Activated naive CD8-positive, alpha-beta T cell treated with anti-CD3 and anti-CD28 coated beads, Interleukin-2, amount 10 ng/mL, durations not matched to agents 7 days and 5 days (primary cell): ENCODE results near the gene FYB1. TPM values are rescaled to one million over a fixed set of nuclear protein-coding genes. Genes with fewer than 3 reads are reported as not detected.

Experiments
- ATAC-seq: fragments of 150-1000 bp; cut with Tn5 transposase; one replicate; pipeline ENCODE4 v1.10.0; 2021; ENCODE audit warnings: low read depth, moderate library complexity
- POLR2A ChIA-PET: fragments of 350-600 bp; sonication (Branson Sonifier 250); formaldehyde crosslinking; loops from one replicate; lab custom pipeline; 2021; ENCODE audit warnings: antibody characterized with exemption; lab: Charles Lee
- DNase-seq: peaks from one replicate; pipeline ENCODE4 v3.0.0; 2021
- H3K27ac Mint-ChIP-seq: one replicate; pipeline ENCODE4 v1.8.0; 2022; ENCODE audit warnings: mild to moderate bottlenecking, mixed read lengths
- H3K27me3 Mint-ChIP-seq: one replicate; pipeline ENCODE4 v1.8.0; 2022; ENCODE audit warnings: mild to moderate bottlenecking, moderate library complexity, mixed read lengths
- H3K36me3 Mint-ChIP-seq: one replicate; pipeline ENCODE4 v1.8.0; 2021; ENCODE audit warnings: mild to moderate bottlenecking, mixed read lengths
- H3K4me1 Mint-ChIP-seq: one replicate; pipeline ENCODE4 v1.8.0; 2021; ENCODE audit warnings: mixed read lengths
- H3K4me3 Mint-ChIP-seq: one replicate; pipeline ENCODE4 v1.8.0; 2022; ENCODE audit warnings: mild to moderate bottlenecking, moderate library complexity, mixed read lengths
- H3K9me3 Mint-ChIP-seq: one replicate; pipeline ENCODE4 v1.8.0; 2021; ENCODE audit warnings: mixed read lengths
- total RNA-seq, 2 experiments: library from RNA; stranded (reverse); gene quantifications; one replicate each; pipeline ENCODE4 v1.2.3, GENCODE V29; 2021

Gene FYB1, protein sequence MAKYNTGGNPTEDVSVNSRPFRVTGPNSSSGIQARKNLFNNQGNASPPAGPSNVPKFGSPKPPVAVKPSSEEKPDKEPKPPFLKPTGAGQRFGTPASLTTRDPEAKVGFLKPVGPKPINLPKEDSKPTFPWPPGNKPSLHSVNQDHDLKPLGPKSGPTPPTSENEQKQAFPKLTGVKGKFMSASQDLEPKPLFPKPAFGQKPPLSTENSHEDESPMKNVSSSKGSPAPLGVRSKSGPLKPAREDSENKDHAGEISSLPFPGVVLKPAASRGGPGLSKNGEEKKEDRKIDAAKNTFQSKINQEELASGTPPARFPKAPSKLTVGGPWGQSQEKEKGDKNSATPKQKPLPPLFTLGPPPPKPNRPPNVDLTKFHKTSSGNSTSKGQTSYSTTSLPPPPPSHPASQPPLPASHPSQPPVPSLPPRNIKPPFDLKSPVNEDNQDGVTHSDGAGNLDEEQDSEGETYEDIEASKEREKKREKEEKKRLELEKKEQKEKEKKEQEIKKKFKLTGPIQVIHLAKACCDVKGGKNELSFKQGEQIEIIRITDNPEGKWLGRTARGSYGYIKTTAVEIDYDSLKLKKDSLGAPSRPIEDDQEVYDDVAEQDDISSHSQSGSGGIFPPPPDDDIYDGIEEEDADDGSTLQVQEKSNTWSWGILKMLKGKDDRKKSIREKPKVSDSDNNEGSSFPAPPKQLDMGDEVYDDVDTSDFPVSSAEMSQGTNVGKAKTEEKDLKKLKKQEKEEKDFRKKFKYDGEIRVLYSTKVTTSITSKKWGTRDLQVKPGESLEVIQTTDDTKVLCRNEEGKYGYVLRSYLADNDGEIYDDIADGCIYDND
- total RNA-seq = 100 to 1,000 TPM; 355 to 358 TPM

DNA sequence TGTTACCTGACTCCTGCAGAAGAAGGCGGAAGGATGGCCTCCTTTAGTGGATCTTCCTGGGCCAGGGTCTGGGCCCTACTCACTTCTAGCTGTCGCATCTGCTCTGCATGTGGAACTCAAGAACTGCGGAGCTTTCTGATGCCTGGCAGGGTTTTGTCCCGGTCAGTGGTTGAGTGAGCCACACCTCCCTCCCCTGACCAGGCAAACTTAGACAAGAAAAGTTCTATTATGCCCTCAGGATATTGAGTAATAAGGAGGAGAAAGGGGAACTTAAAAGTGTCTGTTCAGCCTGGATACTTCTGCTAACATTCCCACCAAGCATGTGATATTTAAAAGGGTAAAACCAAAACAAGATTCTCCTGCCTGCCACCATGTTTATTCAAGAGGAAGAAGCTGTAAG, at the start of gene FYB1:
Gene FYB1 (minus strand): TSS at position 127 of the 400 bp plus-strand sequence. CDS start 16,603 bp downstream, outside the sequence.
- ATAC-seq (no peak), DNase-seq (no peak)
- no peak within 1 kb of the TSS for H3K4me3 Mint-ChIP-seq
- POLR2A ChIA-PET = interaction anchor here (4.1 kb wide), 1 partner anchor 63 kb away, joined by 23 read pairs; no protein-coding TSS in a partner anchor
- no peaks in the 10 kb centered on the region for H3K27me3 Mint-ChIP-seq
- no peak within 1 kb of the TSS for H3K27ac Mint-ChIP-seq
- H3K9me3 Mint-ChIP-seq = no peaks in the 10 kb centered on the region
- H3K36me3 Mint-ChIP-seq = peaks cover 1% of the 10 kb centered on the region
- H3K4me1 Mint-ChIP-seq = peaks cover 32% of the 10 kb centered on the region

DNA sequence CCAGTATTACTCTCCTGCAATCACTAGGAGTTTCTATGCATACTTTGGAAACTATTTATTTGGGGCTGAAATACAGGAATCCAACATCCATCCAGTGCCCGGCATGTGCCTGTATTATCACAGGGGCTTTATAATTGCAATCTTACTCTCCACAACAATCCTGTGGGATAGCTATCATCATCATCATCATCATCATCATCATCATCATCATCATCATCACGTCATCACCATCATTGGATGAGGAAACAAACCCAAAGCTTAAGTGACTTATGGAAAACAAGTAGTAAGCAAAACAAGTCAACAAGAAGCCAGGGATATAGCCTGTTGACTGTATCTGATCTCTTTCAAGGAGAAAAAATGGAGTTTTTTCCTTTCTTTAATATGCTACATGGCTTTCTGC, 47.8 kb upstream of the FYB1 start:
- H3K4me1 Mint-ChIP-seq = peaks cover 24% of the 10 kb centered on the region
- no peaks in the 10 kb centered on the region for H3K27me3 Mint-ChIP-seq
- DNase-seq = no peak
- no peak for ATAC-seq
- H3K36me3 Mint-ChIP-seq = no peaks in the 10 kb centered on the region
- POLR2A ChIA-PET = no interaction called here
- H3K9me3 Mint-ChIP-seq = no peaks in the 10 kb centered on the region
- H3K4me3 Mint-ChIP-seq = no peak overlapping the region
- H3K27ac Mint-ChIP-seq = no peak overlapping the region

DNA sequence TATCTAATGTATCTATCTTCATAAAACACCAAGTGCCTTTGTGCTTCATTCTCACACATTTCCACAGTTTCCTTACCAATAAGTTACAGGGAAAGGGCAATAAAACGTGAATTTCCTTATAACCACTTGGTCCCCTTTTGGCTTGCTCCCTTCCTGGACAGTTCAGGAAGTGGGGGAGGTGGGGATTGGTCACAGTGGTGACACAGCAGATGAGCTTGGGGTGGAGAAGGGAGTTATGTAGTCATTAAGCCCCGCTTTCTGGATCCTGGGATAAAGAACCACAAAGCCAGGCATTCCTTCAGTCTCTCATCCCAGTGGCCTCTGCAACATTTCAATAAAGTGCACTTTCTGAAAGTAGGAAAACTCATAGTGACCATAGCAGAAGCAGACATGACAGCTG, 47.1 kb upstream of the FYB1 start:
- H3K27ac Mint-ChIP-seq = no peak overlapping the region

DNA sequence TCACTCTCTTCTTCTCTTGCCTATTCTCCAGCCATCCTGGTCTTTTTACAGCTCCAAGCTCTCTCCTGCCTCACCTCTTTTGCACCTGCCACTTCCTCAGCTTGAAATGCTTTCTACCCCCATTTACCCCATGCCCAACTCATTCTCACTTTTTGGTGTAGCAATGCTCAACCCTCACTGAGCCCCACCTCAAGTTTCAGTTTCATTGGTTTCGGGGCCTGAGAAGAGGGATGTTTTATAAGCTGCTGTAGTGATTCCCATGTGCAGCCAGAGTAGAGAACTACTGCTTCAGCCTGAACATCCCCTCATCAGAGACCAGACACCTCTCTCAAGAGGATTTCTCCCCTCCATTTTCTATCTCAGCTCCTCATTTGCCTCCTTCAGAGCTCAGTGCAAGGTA, 45.2 kb upstream of the FYB1 start:
- ATAC-seq (peak; percentile 85), DNase-seq (no peak)
- Mint-ChIP-seq H3K27ac (peak overlapping the region; percentile 67), H3K27me3 (no peaks in the 10 kb centered on the region), H3K4me1 (peaks cover 18% of the 10 kb centered on the region), H3K4me3 (peak overlapping the region; percentile 28), H3K36me3 (peaks cover 1% of the 10 kb centered on the region), H3K9me3 (no peaks in the 10 kb centered on the region)
- POLR2A ChIA-PET = interaction anchor here (1.1 to 1.5 kb wide), 2 partner anchors 8 to 48 kb away, joined by 4 to 5 read pairs; no protein-coding TSS in a partner anchor

More for the DNA sequence above, 47.1 kb upstream of the FYB1 start:
- H3K27me3 Mint-ChIP-seq = no peaks in the 10 kb centered on the region
- no peak for ATAC-seq
- H3K4me3 Mint-ChIP-seq = no peak overlapping the region
- no peak for DNase-seq
- H3K36me3 Mint-ChIP-seq = no peaks in the 10 kb centered on the region
- POLR2A ChIA-PET = no interaction called here
- peaks cover 24% of the 10 kb centered on the region for H3K4me1 Mint-ChIP-seq
- no peaks in the 10 kb centered on the region for H3K9me3 Mint-ChIP-seq

DNA sequence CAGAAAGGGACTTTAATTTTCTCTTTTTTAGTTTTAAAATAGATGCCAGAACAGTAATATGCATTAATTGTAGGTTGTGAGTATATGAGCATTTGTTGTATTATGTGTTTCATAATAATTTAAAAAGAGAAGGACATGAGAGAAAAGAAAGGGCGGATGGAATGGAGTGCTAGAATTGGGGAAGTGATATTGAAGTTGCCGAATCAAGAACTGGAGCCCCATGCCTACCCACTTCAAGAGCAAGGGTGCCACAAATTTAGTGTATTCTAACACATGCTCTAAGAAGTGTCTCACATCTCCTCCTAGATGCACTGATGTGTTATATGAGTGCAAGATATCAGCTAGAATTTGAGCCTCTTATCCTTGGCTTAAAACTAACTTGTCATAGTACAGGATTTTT, 43.6 kb upstream of the FYB1 start:
- POLR2A ChIA-PET = no interaction called here
- peaks cover 1% of the 10 kb centered on the region for H3K36me3 Mint-ChIP-seq
- H3K27me3 Mint-ChIP-seq = no peaks in the 10 kb centered on the region
- DNase-seq = no peak
- H3K4me1 Mint-ChIP-seq = peaks cover 18% of the 10 kb centered on the region
- no peak overlapping the region for H3K4me3 Mint-ChIP-seq
- H3K9me3 Mint-ChIP-seq = no peaks in the 10 kb centered on the region
- H3K27ac Mint-ChIP-seq = no peak overlapping the region
- ATAC-seq = no peak

DNA sequence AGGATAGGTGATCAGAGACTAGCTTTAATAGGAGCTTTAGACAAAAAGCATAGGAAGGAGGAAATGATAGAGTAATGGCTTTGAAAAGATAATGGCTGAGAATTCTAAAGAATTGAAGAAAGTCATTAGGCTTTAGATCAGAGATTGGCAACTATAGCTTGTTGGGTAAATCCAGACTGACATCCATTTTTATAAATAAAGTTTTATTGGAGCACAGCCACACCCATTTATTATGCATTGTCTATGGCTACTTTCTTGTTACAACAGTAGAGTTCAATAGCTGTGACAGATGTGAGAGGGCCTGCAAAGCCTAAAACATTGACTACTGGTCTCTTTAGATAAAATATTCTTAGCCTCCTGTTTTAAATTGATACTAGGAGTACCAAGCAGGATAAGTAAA, 40.7 kb upstream of the FYB1 start:
- H3K4me1 Mint-ChIP-seq = peaks cover 16% of the 10 kb centered on the region
- H3K27ac Mint-ChIP-seq = no peak overlapping the region
- peaks cover 2% of the 10 kb centered on the region for H3K27me3 Mint-ChIP-seq
- POLR2A ChIA-PET = no interaction called here
- H3K36me3 Mint-ChIP-seq = peaks cover 1% of the 10 kb centered on the region
- no peak overlapping the region for H3K4me3 Mint-ChIP-seq
- ATAC-seq (no peak), DNase-seq (no peak)
- no peaks in the 10 kb centered on the region for H3K9me3 Mint-ChIP-seq

DNA sequence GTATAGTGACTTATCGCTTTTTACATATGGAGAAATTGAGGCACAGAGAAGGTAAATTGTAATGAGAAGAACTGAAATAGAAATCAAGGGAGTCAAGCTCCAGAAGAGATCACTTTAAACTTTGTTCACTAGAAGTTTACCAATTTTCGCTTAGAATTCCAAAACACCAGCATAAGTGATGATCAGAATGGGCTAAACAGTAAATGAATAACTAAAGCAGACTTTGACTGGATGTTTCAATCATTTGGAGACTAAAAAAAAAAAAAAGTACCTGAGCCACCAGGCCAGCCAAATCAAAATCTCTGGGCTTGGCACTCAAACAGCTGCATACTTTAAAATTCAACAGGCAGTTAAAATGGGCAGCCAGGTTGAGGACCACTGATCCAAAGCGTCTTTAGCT, 38.2 kb upstream of the FYB1 start:
- Mint-ChIP-seq H3K4me3 (no peak overlapping the region), H3K36me3 (peaks cover 1% of the 10 kb centered on the region), H3K9me3 (no peaks in the 10 kb centered on the region), H3K27ac (no peak overlapping the region), H3K27me3 (peaks cover 4% of the 10 kb centered on the region), H3K4me1 (peaks cover 7% of the 10 kb centered on the region)
- POLR2A ChIA-PET = no interaction called here
- no peak for DNase-seq
- no peak for ATAC-seq

DNA sequence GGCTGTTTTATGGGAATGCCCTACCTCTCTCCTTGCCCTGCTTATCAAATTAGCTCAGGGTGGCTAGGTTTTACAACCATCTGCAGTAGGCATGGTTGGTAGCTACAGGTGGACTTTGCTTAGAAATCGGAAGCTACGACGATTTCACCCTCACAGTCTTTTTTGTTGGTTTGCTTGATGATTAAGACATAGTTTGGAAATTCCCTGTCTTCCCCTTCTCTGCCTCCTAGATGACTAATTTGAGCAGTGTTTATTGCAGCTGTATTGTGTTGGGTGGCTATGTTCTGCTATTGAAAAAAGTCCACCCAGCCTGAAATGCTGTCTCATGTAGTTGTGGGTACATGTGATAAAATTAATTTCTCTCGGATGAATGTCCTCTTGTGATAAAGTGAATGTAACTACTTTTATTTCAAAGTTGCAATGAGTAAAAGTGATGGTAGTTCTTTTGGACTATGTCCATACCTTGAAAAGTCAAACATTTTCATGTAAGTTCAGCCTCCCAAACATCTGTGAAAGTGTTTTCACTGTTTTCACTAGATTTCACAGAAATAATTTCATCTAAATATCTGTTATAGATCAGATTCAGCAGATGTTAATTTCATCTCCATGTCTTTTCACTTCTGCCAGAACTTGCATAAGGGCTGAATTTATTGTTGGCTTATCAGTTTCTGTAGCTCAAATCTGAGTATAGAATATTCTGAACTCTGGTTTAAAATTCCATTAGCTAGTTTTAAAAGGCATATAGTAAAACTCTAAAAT, 37.3 kb upstream of the FYB1 start:
- peaks cover 7% of the 10 kb centered on the region for H3K4me1 Mint-ChIP-seq
- H3K9me3 Mint-ChIP-seq = no peaks in the 10 kb centered on the region
- H3K4me3 Mint-ChIP-seq = peak overlapping the region; percentile 49

DNA sequence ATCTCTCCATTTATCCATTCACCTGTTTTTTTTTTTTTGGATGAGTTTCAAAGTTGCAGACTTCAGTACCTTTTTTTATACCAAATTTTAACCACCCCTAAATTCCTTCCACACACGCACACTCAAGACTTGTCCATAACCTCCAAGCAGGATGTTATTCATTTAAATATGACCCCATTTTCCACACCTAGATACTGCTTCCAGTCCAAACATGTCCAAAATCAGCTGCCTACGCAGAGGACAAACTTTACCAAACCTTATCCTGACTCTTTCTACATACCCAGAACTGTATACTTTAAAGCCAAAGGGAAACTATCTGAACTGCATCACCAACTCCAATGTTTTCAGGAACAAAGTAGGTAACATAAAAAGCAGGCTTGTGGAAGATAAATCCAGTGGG, 36.0 kb upstream of the FYB1 start:
- Mint-ChIP-seq H3K36me3 (peaks cover 1% of the 10 kb centered on the region), H3K4me3 (no peak overlapping the region)

More for the DNA sequence above, 37.3 kb upstream of the FYB1 start:
- Mint-ChIP-seq H3K27ac (no peak overlapping the region), H3K36me3 (peaks cover 1% of the 10 kb centered on the region), H3K27me3 (peaks cover 4% of the 10 kb centered on the region)
- POLR2A ChIA-PET = no interaction called here
- no peak for ATAC-seq
- DNase-seq = no peak

DNA sequence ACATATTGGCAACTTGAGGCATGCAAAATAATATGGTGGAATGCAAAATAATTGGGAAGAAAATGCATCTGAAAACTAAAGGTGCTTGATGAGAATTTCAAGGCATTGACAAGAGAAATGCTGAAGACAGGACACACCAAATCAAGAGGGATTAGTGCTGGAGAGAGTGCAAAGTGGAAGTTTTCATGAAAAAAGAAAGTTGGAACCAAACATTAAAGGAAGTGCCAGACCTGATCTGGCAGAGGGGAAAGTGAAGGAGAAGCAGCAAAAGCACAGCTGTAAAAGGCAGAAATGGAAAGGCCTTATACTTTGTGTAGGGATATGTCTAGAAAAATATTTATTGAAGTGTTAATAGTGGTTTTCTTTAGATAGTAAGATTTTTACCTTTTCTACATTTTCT, 35.3 kb upstream of the FYB1 start:
- Mint-ChIP-seq H3K27ac (no peak overlapping the region), H3K4me3 (no peak overlapping the region), H3K36me3 (peaks cover 5% of the 10 kb centered on the region), H3K4me1 (peaks cover 6% of the 10 kb centered on the region), H3K9me3 (peaks cover 6% of the 10 kb centered on the region), H3K27me3 (peaks cover 4% of the 10 kb centered on the region)
- DNase-seq (no peak), ATAC-seq (no peak)
- POLR2A ChIA-PET = no interaction called here

More for the DNA sequence above, 36.0 kb upstream of the FYB1 start:
- peaks cover 2% of the 10 kb centered on the region for H3K9me3 Mint-ChIP-seq
- H3K27me3 Mint-ChIP-seq = peaks cover 4% of the 10 kb centered on the region
- peaks cover 7% of the 10 kb centered on the region for H3K4me1 Mint-ChIP-seq
- no peak overlapping the region for H3K27ac Mint-ChIP-seq
- DNase-seq (no peak), ATAC-seq (no peak)
- POLR2A ChIA-PET = no interaction called here

DNA sequence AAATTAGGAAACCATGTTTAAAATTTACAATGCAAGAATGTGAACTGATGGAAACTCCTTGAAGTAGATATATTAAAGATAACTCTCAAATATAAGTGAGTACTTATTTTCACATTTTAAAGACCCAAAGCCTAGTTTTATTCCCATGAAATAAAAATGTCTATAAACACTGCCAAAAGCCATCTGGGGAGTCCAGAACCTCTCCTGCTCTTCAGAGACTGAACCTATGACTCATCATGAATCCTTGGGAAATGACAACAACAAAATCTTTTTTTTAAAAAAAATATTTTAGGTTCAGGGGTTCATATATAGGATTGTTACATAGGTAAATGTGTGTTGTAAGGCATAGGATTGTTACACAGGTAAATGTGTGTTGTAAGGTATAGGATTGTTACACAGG, 33.8 kb upstream of the FYB1 start:
- Mint-ChIP-seq H3K9me3 (peaks cover 10% of the 10 kb centered on the region), H3K27ac (no peak overlapping the region), H3K4me3 (no peak overlapping the region), H3K27me3 (peaks cover 4% of the 10 kb centered on the region), H3K4me1 (peaks cover 6% of the 10 kb centered on the region), H3K36me3 (peaks cover 8% of the 10 kb centered on the region)
- ATAC-seq = no peak
- DNase-seq = no peak
- POLR2A ChIA-PET = no interaction called here

DNA sequence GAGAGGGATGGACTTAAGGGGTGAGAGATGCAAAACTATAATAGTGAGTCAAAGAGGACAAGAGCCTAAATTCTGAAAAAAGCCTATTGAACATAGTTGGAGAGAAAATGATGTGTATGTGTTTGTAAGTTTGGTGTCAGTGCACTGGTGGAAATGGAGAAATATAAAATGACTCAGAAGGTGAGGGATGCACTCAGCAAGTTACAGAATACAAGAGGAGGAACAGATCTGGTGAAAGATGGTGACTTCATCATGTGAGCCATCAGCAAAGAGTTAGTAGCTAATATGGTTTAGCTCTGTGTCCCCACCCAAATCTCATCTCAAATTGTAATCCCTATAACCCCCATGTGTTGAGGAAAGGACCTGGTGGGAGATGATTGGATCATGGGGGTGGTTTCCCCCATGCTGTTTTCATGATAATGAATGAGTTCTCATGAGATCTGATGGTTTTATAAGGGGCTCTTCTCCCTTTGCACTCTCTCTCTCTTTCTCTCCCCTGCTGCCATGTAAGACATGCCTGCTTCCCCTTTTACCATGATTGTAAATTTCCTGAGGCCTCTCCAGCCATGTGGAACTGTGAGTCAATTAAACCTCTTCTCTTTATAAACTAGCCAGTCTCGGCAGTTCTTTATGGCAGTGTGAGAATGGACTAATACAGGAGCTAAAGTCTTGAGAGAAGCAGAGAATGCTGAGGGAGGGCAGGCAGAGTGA, 30.4 kb upstream of the FYB1 start:
- H3K36me3 Mint-ChIP-seq = peaks cover 12% of the 10 kb centered on the region
- no peak overlapping the region for H3K4me3 Mint-ChIP-seq
- H3K4me1 Mint-ChIP-seq = no peaks in the 10 kb centered on the region
- DNase-seq (no peak), ATAC-seq (no peak)
- peaks cover 12% of the 10 kb centered on the region for H3K9me3 Mint-ChIP-seq
- POLR2A ChIA-PET = no interaction called here
- peaks cover 3% of the 10 kb centered on the region for H3K27me3 Mint-ChIP-seq
- H3K27ac Mint-ChIP-seq = no peak overlapping the region
